GM13976 (cell line): ENCODE results near the gene IMPDH1.

Source experiments
- DNase-seq: peaks from one replicate; pipeline ENCODE4 v3.0.0; 2012; ENCODE audit warnings: low spot score
- in situ Hi-C: fragments of 300-500 bp; cut with MboI; formaldehyde crosslinking; loops from one replicate; pipeline ENCODE4 v1.12.0; 2022; ENCODE audit warnings: low sequenced_read_pairs, mixed read lengths, inconsistent platforms; ENCODE audit not compliant: unreplicated experiment
- TF ChIP-seq, protein P1 (sequence below): IDR thresholded peaks from 2 replicates; pipeline ENCODE4 v1.5.1; 2012; ENCODE audit warnings: borderline replicate concordance, mild to moderate bottlenecking; ENCODE audit not compliant: insufficient read depth; ENCODE audit errors: extremely low read depth, missing control alignments, control extremely low read depth

Gene IMPDH1

GRCh38 chr7:128447941-128448564, 38.3 kb upstream of the IMPDH1 start:
- no peak for DNase-seq
- in situ Hi-C loops, result no loop called here
- TF ChIP-seq, protein P1, sequence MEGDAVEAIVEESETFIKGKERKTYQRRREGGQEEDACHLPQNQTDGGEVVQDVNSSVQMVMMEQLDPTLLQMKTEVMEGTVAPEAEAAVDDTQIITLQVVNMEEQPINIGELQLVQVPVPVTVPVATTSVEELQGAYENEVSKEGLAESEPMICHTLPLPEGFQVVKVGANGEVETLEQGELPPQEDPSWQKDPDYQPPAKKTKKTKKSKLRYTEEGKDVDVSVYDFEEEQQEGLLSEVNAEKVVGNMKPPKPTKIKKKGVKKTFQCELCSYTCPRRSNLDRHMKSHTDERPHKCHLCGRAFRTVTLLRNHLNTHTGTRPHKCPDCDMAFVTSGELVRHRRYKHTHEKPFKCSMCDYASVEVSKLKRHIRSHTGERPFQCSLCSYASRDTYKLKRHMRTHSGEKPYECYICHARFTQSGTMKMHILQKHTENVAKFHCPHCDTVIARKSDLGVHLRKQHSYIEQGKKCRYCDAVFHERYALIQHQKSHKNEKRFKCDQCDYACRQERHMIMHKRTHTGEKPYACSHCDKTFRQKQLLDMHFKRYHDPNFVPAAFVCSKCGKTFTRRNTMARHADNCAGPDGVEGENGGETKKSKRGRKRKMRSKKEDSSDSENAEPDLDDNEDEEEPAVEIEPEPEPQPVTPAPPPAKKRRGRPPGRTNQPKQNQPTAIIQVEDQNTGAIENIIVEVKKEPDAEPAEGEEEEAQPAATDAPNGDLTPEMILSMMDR, result no peak

DNA sequence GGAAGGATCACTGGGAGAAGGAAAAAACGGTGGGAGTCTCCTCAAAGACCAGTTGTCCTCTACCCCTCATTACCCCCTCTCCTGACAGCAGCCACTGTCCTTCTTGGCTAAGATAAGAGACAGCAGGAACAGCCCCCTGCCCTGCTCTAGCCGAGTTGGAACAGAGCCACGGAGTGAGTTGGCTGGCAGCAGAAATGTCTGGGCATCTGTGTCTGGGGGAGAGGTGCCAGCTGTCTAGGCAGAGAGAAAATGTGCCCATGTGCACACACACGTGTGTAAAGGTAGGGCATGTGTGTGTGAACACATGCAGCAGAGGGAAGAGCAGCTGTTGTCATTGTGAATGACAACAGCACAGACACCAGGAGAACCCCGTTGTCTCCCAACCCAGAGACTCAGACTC, 36.5 kb upstream of the IMPDH1 start:
- DNase-seq, result no peak
- TF ChIP-seq, protein P1, result no peak

DNA sequence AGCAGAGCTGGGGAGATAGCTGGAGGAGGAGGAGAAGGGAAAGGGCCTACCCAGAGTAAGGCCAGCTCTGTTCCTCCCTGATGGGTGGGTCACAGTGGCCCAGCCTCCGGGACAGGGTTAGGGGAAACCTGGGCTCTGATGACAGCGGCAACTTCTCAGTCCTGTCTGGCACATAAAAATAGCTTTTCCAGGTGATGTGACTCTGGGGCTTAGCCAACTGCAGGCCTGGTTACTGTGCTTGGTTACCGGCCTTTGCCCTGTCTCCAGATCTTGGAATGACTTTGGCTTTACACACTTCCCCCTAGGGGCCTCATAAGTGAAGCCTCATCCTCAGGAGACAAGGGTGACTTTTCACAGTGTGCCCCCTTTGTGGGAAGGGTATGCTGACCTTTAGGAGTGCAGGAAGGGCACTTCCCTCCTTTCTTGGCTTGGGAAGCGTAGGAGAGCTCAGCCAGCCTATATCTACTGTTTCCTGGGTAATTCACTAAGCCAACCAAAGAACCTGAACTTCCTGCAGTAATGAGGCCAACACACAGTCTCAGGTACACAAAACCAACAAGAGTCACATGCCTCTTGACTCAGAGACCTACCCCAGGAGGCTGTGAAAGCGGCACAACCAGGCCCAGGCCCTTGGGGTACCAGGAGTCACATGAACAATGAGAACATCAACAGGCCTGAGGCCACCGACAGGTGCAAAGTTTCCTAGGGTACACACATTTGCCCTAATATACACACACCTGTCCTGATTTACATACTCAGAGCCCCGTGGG, 34.2 kb upstream of the IMPDH1 start:
- TF ChIP-seq, protein P1, result no peak

More for the DNA sequence above, 36.5 kb upstream of the IMPDH1 start:
- in situ Hi-C loops, result no loop called here

DNA sequence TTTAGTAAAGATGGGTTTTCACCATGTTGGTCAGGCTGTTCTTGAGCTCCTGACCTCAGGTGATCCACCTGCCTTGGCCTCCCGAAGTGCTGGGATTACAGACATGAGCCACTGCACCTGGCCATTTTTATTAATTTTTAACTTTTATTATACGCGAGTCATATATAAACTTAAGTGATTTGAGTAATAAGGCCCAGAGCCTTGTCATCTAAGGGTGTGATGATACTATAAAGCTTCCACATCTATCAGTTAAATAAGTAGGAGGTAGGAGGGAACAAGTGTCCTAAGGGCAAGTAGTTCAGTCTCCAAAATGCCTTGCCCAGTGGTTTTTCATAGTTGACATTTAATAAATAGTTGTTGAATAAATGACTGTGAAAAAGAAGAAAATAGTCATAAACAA, 32.6 kb upstream of the IMPDH1 start:
- no peak for DNase-seq
- TF ChIP-seq, protein P1, result no peak
- in situ Hi-C loops, result no loop called here

More for the DNA sequence above, 34.2 kb upstream of the IMPDH1 start:
- in situ Hi-C loops, result no loop called here
- no peak for DNase-seq

DNA sequence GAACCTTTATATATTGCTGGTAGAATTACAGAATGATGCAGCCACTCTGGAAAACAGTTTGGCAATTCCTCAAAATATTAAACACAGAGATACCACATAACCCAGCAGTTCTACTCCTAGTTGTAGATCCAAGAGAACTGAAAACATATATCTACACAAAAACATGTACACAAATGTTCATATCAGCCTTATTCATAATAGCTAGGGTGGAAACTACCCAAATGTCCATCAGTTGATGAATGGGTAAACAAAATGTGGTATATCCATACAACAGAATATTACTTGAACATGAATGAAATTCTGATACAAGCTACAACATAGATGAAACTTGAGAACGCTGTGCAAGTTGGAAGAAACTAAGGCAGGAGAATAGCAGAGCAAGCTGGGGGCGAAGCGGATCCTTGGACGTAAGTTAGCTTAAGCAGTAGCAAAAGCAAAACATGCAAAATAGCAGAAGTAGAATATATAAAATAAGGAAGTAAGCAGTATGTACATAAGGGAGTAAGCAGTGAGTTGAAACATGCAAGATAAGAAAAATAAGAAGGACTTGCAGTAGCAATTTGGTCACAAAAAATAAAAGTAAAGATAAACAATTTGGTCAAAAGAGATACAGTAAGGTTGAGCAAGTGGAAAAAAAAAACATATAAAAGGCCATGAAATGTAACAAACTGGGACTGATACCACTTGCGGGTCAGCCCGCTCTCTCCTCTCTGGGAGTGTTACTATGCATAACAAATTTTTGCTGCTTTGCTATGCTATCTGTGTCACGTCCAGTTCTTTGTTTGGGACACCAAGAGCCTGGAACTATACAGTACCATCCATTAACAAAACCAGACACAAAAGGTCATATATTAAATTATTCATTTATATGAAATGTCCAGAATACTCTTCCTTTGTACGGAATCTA, 27.9 kb upstream of the IMPDH1 start:
- TF ChIP-seq, protein P1, result no peak
- in situ Hi-C loops, result no loop called here
- DNase-seq, result peak; percentile 41

DNA sequence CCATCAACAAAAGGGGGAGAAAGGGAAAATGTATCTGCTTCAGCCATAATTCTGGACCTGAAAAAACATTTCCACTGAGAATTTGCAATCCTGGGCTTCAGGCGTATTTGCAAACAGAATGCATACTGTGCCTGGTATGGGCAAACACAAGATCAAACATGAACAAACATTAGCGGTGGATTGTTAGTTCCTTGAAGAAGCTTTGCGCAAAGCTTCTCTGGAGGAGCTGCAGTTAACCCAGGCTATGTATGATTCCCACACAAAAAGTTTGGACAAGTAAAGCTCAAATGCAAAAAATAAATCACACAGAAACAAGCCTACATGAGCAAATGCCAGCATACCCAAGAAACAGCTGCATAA, 25.5 kb upstream of the IMPDH1 start:
- in situ Hi-C loops, result no loop called here
- DNase-seq, result no peak
- TF ChIP-seq, protein P1, result no peak
